ENCODE measurements around the gene SIPA1. TPM values are rescaled to one million over a fixed set of nuclear protein-coding genes. Genes with fewer than 3 reads are reported as not detected.

SIPA1 gene
- total RNA-seq, 4 donors from 2014 or later, result 40.7 to 56.3 (median 45.8) TPM

- H3K36me3 ChIP-seq, result peaks cover 20 to 65% (median 56%) of the 10 kb centered on the region in 4 donors
- H3K9me3 ChIP-seq, result no peaks in the 10 kb centered on the region
- TF ChIP-seq POLR2AphosphoS5 (IDR thresholded peaks at IDR 0.05), result no peak
- TF ChIP-seq POLR2A (IDR thresholded peaks at IDR 0.05; ENCODE audit: low read depth), result no peak
- no peak for TF ChIP-seq CTCF (IDR thresholded peaks at IDR 0.05)
- no peak for TF ChIP-seq EP300 (IDR thresholded peaks at IDR 0.05)
- peak overlapping the region; percentile 87 to 97 (median 96) for H3K27ac ChIP-seq (replicated peaks in 1 of 4)
- no peak overlapping the region for H3K4me3 ChIP-seq
- 46% methylated on average over 3 of the region's 3 CpGs for WGBS
- peaks cover 60 to 84% (median 79%) of the 10 kb centered on the region in 4 donors for H3K4me1 ChIP-seq
- no peak for DNase-seq (ENCODE audit: extremely low spot score)
- H3K27me3 ChIP-seq, result no peaks in the 10 kb centered on the region
- intact Hi-C loops (cut with DNase I), result no loop called here
These were observed 28.7 kb upstream of the SIPA1 start for GRCh38 chr11:65609229-65609628.

GRCh38 chr11:65609665-65610064 lies 28.2 kb upstream of the SIPA1 start:
- intact Hi-C loops (cut with DNase I), result no loop called here
- peaks cover 60 to 84% (median 79%) of the 10 kb centered on the region in 4 donors for H3K4me1 ChIP-seq
- DNase-seq (ENCODE audit: extremely low spot score), result no peak
- no peaks in the 10 kb centered on the region for H3K27me3 ChIP-seq
- H3K27ac ChIP-seq (replicated peaks in 1 of 4), result peak overlapping the region; percentile 87 to 97 (median 96)
- 85% methylated on average over 4 of the region's 5 CpGs for WGBS
- no peak overlapping the region for H3K4me3 ChIP-seq
- H3K9me3 ChIP-seq, result no peaks in the 10 kb centered on the region
- TF ChIP-seq CTCF (IDR thresholded peaks at IDR 0.05) (no peak), EP300 (IDR thresholded peaks at IDR 0.05) (no peak), POLR2A (IDR thresholded peaks at IDR 0.05; ENCODE audit: low read depth) (no peak), POLR2AphosphoS5 (IDR thresholded peaks at IDR 0.05) (no peak)
- H3K36me3 ChIP-seq, result peaks cover 18 to 61% (median 52%) of the 10 kb centered on the region in 4 donors

GRCh38 chr11:65610404-65610803 lies 27.5 kb upstream of the SIPA1 start:
- peak overlapping the region; percentile 72 to 96 (median 80) for H3K4me3 ChIP-seq
- 63% methylated on average over 4 of the region's 6 CpGs for WGBS
- intact Hi-C loops (cut with DNase I), result no loop called here
- H3K36me3 ChIP-seq, result peaks cover 11 to 54% (median 44%) of the 10 kb centered on the region in 4 donors
- H3K9me3 ChIP-seq, result no peaks in the 10 kb centered on the region
- no peaks in the 10 kb centered on the region for H3K27me3 ChIP-seq
- no peak for DNase-seq (ENCODE audit: extremely low spot score)
- TF ChIP-seq POLR2AphosphoS5 (IDR thresholded peaks at IDR 0.05) (no peak), EP300 (IDR thresholded peaks at IDR 0.05) (no peak), POLR2A (IDR thresholded peaks at IDR 0.05; ENCODE audit: low read depth) (no peak), CTCF (IDR thresholded peaks at IDR 0.05) (no peak)
- H3K27ac ChIP-seq (replicated peaks in 1 of 4), result peak overlapping the region; percentile 87 to 97 (median 96)
- peaks cover 60 to 84% (median 79%) of the 10 kb centered on the region in 4 donors for H3K4me1 ChIP-seq

GRCh38 chr11:65611028-65611757 lies 26.7 kb upstream of the SIPA1 start:
- Histone ChIP-seq H3K4me1 (peaks cover 60 to 81% (median 77%) of the 10 kb centered on the region in 4 donors), H3K4me3 (peak overlapping the region; percentile 72 to 96 (median 80)), H3K36me3 (peaks cover 5 to 46% (median 37%) of the 10 kb centered on the region in 4 donors), H3K27ac (replicated peaks in 1 of 4) (peak overlapping the region; percentile 87 to 97 (median 96)), H3K9me3 (no peaks in the 10 kb centered on the region), H3K27me3 (no peaks in the 10 kb centered on the region)
- TF ChIP-seq CTCF (IDR thresholded peaks at IDR 0.05) (no peak), POLR2A (IDR thresholded peaks at IDR 0.05; ENCODE audit: low read depth) (no peak), POLR2AphosphoS5 (IDR thresholded peaks at IDR 0.05) (peak in 1 of 2 donors; percentile 28)
- DNase-seq (ENCODE audit: extremely low spot score), result no peak
- intact Hi-C loops (cut with DNase I), result no loop called here
- WGBS, result 52% methylated on average over 7 of the region's 10 CpGs
